Measurements from ENCODE around the gene PSMC5.

GRCh38 chr17:63809970-63810369 is 17.3 kb upstream of the PSMC5 start:
- TF ChIP-seq CTCF (IDR thresholded peaks at IDR 0.05; ENCODE audit: low read depth, low read length, missing input control) (no peak), SP1 (IDR thresholded peaks at IDR 0.05) (no peak), RXRA (IDR thresholded peaks at IDR 0.05) (no peak), ZBTB33 (IDR thresholded peaks at IDR 0.05) (no peak), FOXA1 (IDR thresholded peaks at IDR 0.05) (no peak), ATF3 (IDR thresholded peaks at IDR 0.05) (no peak)
